B cell (primary cell): ENCODE measurements around the gene DDR2.

ENCODE experiments used
- EZH2 ChIP-seq: IDR thresholded peaks from 2 replicates; pipeline ENCODE4 v1.6.1; 2012; ENCODE audit warnings: borderline replicate concordance, low read depth, mild to moderate bottlenecking, moderate library complexity, low read length; ENCODE audit not compliant: insufficient read depth, poor library complexity, severe bottlenecking
- TF ChIP-seq, protein P1 (sequence below): fragments of 200-600 bp; IDR thresholded peaks from one replicate; pipeline ENCODE4 v1.8.0; 2022; ENCODE audit warnings: antibody characterized with exemption, mild to moderate bottlenecking

DNA sequence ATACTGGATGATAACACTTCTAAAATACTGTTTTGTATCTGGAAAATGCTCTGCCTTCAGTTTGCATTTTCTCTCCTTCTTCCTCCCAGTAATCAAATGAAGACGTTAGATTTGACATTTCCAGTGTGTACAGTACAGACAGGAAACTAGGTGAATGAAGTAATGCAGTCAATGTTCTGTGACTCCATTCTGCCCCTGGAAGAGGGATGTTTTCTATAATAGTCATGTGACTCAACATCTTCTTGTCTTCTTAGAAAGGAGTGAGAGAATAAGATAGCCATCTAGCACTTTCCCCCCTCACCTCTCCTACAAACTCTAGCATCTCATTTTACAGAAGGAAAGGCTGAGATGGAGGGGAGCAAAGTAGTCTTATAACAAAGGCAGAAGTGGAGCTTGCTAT lies 77.6 kb downstream of the DDR2 start:
- TF ChIP-seq, protein P1, sequence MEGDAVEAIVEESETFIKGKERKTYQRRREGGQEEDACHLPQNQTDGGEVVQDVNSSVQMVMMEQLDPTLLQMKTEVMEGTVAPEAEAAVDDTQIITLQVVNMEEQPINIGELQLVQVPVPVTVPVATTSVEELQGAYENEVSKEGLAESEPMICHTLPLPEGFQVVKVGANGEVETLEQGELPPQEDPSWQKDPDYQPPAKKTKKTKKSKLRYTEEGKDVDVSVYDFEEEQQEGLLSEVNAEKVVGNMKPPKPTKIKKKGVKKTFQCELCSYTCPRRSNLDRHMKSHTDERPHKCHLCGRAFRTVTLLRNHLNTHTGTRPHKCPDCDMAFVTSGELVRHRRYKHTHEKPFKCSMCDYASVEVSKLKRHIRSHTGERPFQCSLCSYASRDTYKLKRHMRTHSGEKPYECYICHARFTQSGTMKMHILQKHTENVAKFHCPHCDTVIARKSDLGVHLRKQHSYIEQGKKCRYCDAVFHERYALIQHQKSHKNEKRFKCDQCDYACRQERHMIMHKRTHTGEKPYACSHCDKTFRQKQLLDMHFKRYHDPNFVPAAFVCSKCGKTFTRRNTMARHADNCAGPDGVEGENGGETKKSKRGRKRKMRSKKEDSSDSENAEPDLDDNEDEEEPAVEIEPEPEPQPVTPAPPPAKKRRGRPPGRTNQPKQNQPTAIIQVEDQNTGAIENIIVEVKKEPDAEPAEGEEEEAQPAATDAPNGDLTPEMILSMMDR: no peak
- no peak for TF ChIP-seq EZH2
